Trophoblast cell (in vitro differentiated cells and primary cell): Measurements from ENCODE around the gene SLC6A19.
A peak's percentile ranks its signal among the peaks of the same experiment; 100 is the strongest.

Experiments
- DNase-seq, 2 donors: peaks; one replicate each; pipeline ENCODE4 v3.0.0-alpha.2; 2016
- H2AFZ ChIP-seq: 2 replicates; pipeline ENCODE4 v1.6.1; 2013; ENCODE audit warnings: low read length, moderate library complexity, mild to moderate bottlenecking; ENCODE audit not compliant: insufficient read depth, poor library complexity
- H2AK5ac ChIP-seq: 2 replicates; pipeline ENCODE4 v1.6.1; 2013; ENCODE audit warnings: mild to moderate bottlenecking, low read length
- H2BK120ac ChIP-seq: 2 replicates; pipeline ENCODE4 v1.6.1; 2013; ENCODE audit warnings: low read length, mild to moderate bottlenecking, moderate library complexity; ENCODE audit not compliant: insufficient read depth, poor library complexity
- H2BK12ac ChIP-seq: 2 replicates; pipeline ENCODE4 v1.6.1; 2013; ENCODE audit warnings: mild to moderate bottlenecking, low read length, moderate library complexity
- H2BK5ac ChIP-seq: 2 replicates; pipeline ENCODE4 v1.6.1; 2013; ENCODE audit warnings: low read length, low read depth, moderate library complexity, mild to moderate bottlenecking; ENCODE audit not compliant: poor library complexity
- H3K14ac ChIP-seq: 2 replicates; pipeline ENCODE4 v1.6.1; 2013; ENCODE audit warnings: mild to moderate bottlenecking, low read length
- H3K18ac ChIP-seq: 2 replicates; pipeline ENCODE4 v1.6.1; 2013; ENCODE audit warnings: mild to moderate bottlenecking, low read length
- H3K23ac ChIP-seq: 2 replicates; pipeline ENCODE4 v1.6.1; 2013; ENCODE audit warnings: low read length
- H3K27ac ChIP-seq: 2 replicates; pipeline ENCODE4 v1.5.1; 2013; ENCODE audit warnings: low read depth, mild to moderate bottlenecking, inconsistent platforms, low read length, moderate library complexity
- H3K27me3 ChIP-seq: 2 replicates; pipeline ENCODE4 v1.6.1; 2013; ENCODE audit warnings: inconsistent platforms, mild to moderate bottlenecking, low read length, moderate library complexity; ENCODE audit not compliant: insufficient read depth
- H3K36me3 ChIP-seq, 2 experiments: 1 replicate in 1 of 2; 2 replicates in 1 of 2; pipeline ENCODE4 v1.6.1; 2013; ENCODE audit warnings: low read length in 2 of 2, mild to moderate bottlenecking in 2 of 2, moderate library complexity in 1 of 2; ENCODE audit not compliant: insufficient read depth in 2 of 2, control insufficient read depth in 1 of 2
- H3K4ac ChIP-seq: 2 replicates; pipeline ENCODE4 v1.6.1; 2013; ENCODE audit warnings: low read depth, mild to moderate bottlenecking, low read length, moderate library complexity
- H3K4me1 ChIP-seq, 2 experiments: 1 replicate in 1 of 2; 2 replicates in 1 of 2; pipeline ENCODE4 v1.6.1; 2013; ENCODE audit warnings: low read length in 2 of 2, mild to moderate bottlenecking in 2 of 2, moderate library complexity in 1 of 2; ENCODE audit not compliant: insufficient read depth in 2 of 2, control insufficient read depth in 1 of 2
- H3K4me2 ChIP-seq: 2 replicates; pipeline ENCODE4 v1.6.1; 2013; ENCODE audit warnings: inconsistent platforms, mild to moderate bottlenecking, low read length, moderate library complexity
- H3K4me3 ChIP-seq: 2 replicates; pipeline ENCODE4 v1.5.1; 2013; ENCODE audit warnings: mild to moderate bottlenecking, low read depth, low read length, inconsistent platforms
- H3K79me1 ChIP-seq: one replicate; pipeline ENCODE4 v1.6.1; 2013; ENCODE audit warnings: low read length
- H3K79me2 ChIP-seq: 2 replicates; pipeline ENCODE4 v1.6.1; 2013; ENCODE audit warnings: low read length, mild to moderate bottlenecking; ENCODE audit not compliant: control insufficient read depth, insufficient read depth, poor library complexity
- H3K9ac ChIP-seq: 2 replicates; pipeline ENCODE4 v1.6.1; 2013; ENCODE audit warnings: mild to moderate bottlenecking, low read length
- H3K9me3 ChIP-seq: 2 replicates; pipeline ENCODE4 v1.6.1; 2013; ENCODE audit warnings: low read depth, mild to moderate bottlenecking, control low read depth, inconsistent platforms, low read length; ENCODE audit not compliant: insufficient read depth
- H4K12ac ChIP-seq: 2 replicates; pipeline ENCODE4 v1.6.1; 2013; ENCODE audit warnings: low read depth, mild to moderate bottlenecking, low read length, moderate library complexity
- H4K8ac ChIP-seq: 2 replicates; pipeline ENCODE4 v1.6.1; 2013; ENCODE audit warnings: low read depth, mild to moderate bottlenecking, low read length, moderate library complexity
- H4K91ac ChIP-seq: one replicate; pipeline ENCODE4 v1.6.1; 2013; ENCODE audit warnings: low read depth, mild to moderate bottlenecking, low read length, moderate library complexity
- WGBS: extraction: QIAGEN DNeasy Blood & Tissue Kit; methylation state at CpG from one replicate; pipeline ENCODE4 v1.1.7; 2013; ENCODE audit warnings: missing lambda C conversion rate; ENCODE audit not compliant: insufficient read length, insufficient coverage; ENCODE audit errors: extremely low coverage; 5-methylcytosine and 5-hydroxymethylcytosine counted together

Gene SLC6A19

GRCh38 chr5:1244255-1244654 is 42.9 kb downstream of the SLC6A19 start:
- H2BK5ac ChIP-seq, result no peak overlapping the region
- no peak overlapping the region for H4K91ac ChIP-seq
- no peak overlapping the region for H4K12ac ChIP-seq
- peaks cover 5% of the 10 kb centered on the region for H3K9me3 ChIP-seq
- H3K4ac ChIP-seq, result no peak overlapping the region
- H3K4me1 ChIP-seq, result no peaks in the 10 kb centered on the region
- H4K8ac ChIP-seq, result no peak overlapping the region
- no peak overlapping the region for H2AFZ ChIP-seq
- H3K9ac ChIP-seq, result no peak overlapping the region
- H3K36me3 ChIP-seq, result no peaks in the 10 kb centered on the region
- H3K14ac ChIP-seq, result no peak overlapping the region
- H3K79me2 ChIP-seq, result no peaks in the 10 kb centered on the region
- no peak overlapping the region for H2BK12ac ChIP-seq
- H3K27me3 ChIP-seq, result no peaks in the 10 kb centered on the region
- H3K4me3 ChIP-seq, result no peak overlapping the region
- H3K27ac ChIP-seq, result no peak overlapping the region
- no peak overlapping the region for H2AK5ac ChIP-seq
- H3K18ac ChIP-seq, result no peak overlapping the region
- no peak overlapping the region for H3K4me2 ChIP-seq
- no peak overlapping the region for H2BK120ac ChIP-seq
- H3K23ac ChIP-seq, result no peak overlapping the region
- no peaks in the 10 kb centered on the region for H3K79me1 ChIP-seq
- DNase-seq, result no peak
- WGBS, result no CpG with 5 or more reads among the region's 21 CpGs

- no peak for DNase-seq
- Histone ChIP-seq H3K36me3 (no peaks in the 10 kb centered on the region), H3K4me1 (no peaks in the 10 kb centered on the region), H3K79me1 (no peaks in the 10 kb centered on the region), H3K27ac (no peak overlapping the region), H3K27me3 (no peaks in the 10 kb centered on the region), H3K79me2 (no peaks in the 10 kb centered on the region), H3K4me2 (no peak overlapping the region), H3K23ac (no peak overlapping the region), H3K9me3 (peaks cover 5% of the 10 kb centered on the region), H2AK5ac (no peak overlapping the region), H4K12ac (no peak overlapping the region), H2BK12ac (no peak overlapping the region), H3K4ac (no peak overlapping the region), H2BK5ac (no peak overlapping the region), H3K4me3 (no peak overlapping the region), H3K18ac (no peak overlapping the region), H2AFZ (no peak overlapping the region), H4K8ac (no peak overlapping the region), H4K91ac (no peak overlapping the region), H3K14ac (no peak overlapping the region), H2BK120ac (no peak overlapping the region), H3K9ac (no peak overlapping the region)
- no CpG with 5 or more reads among the region's 10 CpGs for WGBS
Measured at GRCh38 chr5:1244976-1245375, 43.6 kb downstream of the SLC6A19 start.

- Histone ChIP-seq H3K9ac (no peak overlapping the region), H3K36me3 (no peaks in the 10 kb centered on the region), H4K8ac (no peak overlapping the region), H4K12ac (no peak overlapping the region), H2AK5ac (no peak overlapping the region), H3K4ac (no peak overlapping the region), H3K79me1 (no peaks in the 10 kb centered on the region), H3K18ac (no peak overlapping the region), H3K4me3 (no peak overlapping the region), H3K9me3 (peaks cover under 1% of the 10 kb centered on the region), H2AFZ (no peak overlapping the region), H3K79me2 (no peaks in the 10 kb centered on the region), H2BK5ac (no peak overlapping the region), H3K27me3 (no peaks in the 10 kb centered on the region), H2BK120ac (no peak overlapping the region), H3K23ac (no peak overlapping the region), H4K91ac (no peak overlapping the region), H2BK12ac (no peak overlapping the region), H3K4me2 (no peak overlapping the region), H3K14ac (no peak overlapping the region), H3K27ac (no peak overlapping the region), H3K4me1 (no peaks in the 10 kb centered on the region)
- DNase-seq, result no peak
- no CpG with 5 or more reads among the region's 58 CpGs for WGBS
Measured at GRCh38 chr5:1245905-1246576, 44.6 kb downstream of the SLC6A19 start.

- WGBS, result no CpG with 5 or more reads among the region's 43 CpGs
Measured at GRCh38 chr5:1246711-1247431, 45.5 kb downstream of the SLC6A19 start.

More at GRCh38 chr5:1246711-1247431, 45.5 kb downstream of the SLC6A19 start:
- Histone ChIP-seq H3K4me1 (no peaks in the 10 kb centered on the region), H3K79me2 (no peaks in the 10 kb centered on the region), H3K4me3 (no peak overlapping the region), H3K4me2 (no peak overlapping the region), H4K91ac (no peak overlapping the region), H3K23ac (no peak overlapping the region), H3K9ac (no peak overlapping the region), H2BK5ac (no peak overlapping the region), H3K36me3 (no peaks in the 10 kb centered on the region), H4K12ac (no peak overlapping the region), H4K8ac (no peak overlapping the region), H3K4ac (no peak overlapping the region), H3K9me3 (no peaks in the 10 kb centered on the region), H3K27me3 (no peaks in the 10 kb centered on the region), H2BK120ac (no peak overlapping the region), H2AFZ (no peak overlapping the region), H3K79me1 (no peaks in the 10 kb centered on the region), H3K14ac (no peak overlapping the region), H3K18ac (no peak overlapping the region), H2BK12ac (no peak overlapping the region), H2AK5ac (no peak overlapping the region), H3K27ac (no peak overlapping the region)
- peak; percentile 18 to 58 for DNase-seq
